Measurements from ENCODE around the gene DCX.

The DCX gene

GRCh38 chrX:111260451-111260850 lies 151.5 kb downstream of the DCX start:
- in situ Hi-C loops (cut with HindIII; ENCODE audit: low pct_ligation_motif_present, low pct_unique_long_range_greater_than_20kb, low sequenced_read_pairs): no loop called here

GRCh38 chrX:111259559-111259958 lies 152.4 kb downstream of the DCX start:
- in situ Hi-C loops (cut with HindIII; ENCODE audit: low pct_ligation_motif_present, low pct_unique_long_range_greater_than_20kb, low sequenced_read_pairs): no loop called here
- no peak for DNase-seq

More at GRCh38 chrX:111260451-111260850, 151.5 kb downstream of the DCX start:
- no peak for DNase-seq

GRCh38 chrX:111257733-111258132 lies 154.3 kb downstream of the DCX start:
- in situ Hi-C loops (cut with HindIII; ENCODE audit: low pct_ligation_motif_present, low pct_unique_long_range_greater_than_20kb, low sequenced_read_pairs): no loop called here
- no peak for DNase-seq

GRCh38 chrX:111254896-111255693 lies 156.9 kb downstream of the DCX start:
- in situ Hi-C loops (cut with HindIII; ENCODE audit: low pct_ligation_motif_present, low pct_unique_long_range_greater_than_20kb, low sequenced_read_pairs): no loop called here
- DNase-seq: peak; percentile 45

- in situ Hi-C loops (cut with HindIII; ENCODE audit: low pct_ligation_motif_present, low pct_unique_long_range_greater_than_20kb, low sequenced_read_pairs): no loop called here
- peak; percentile 5 for DNase-seq
These were observed 167.7 kb downstream of the DCX start for GRCh38 chrX:111244235-111244750.
